Islet precursor cell (in vitro differentiated cells): ENCODE measurements around the gene PPP3CB.
A peak's percentile ranks its signal among the peaks of the same experiment; 100 is the strongest.

Experiments used
- DNase-seq: peaks from one replicate; pipeline ENCODE4 v3.0.0-alpha.2; 2018

PPP3CB gene

DNA sequence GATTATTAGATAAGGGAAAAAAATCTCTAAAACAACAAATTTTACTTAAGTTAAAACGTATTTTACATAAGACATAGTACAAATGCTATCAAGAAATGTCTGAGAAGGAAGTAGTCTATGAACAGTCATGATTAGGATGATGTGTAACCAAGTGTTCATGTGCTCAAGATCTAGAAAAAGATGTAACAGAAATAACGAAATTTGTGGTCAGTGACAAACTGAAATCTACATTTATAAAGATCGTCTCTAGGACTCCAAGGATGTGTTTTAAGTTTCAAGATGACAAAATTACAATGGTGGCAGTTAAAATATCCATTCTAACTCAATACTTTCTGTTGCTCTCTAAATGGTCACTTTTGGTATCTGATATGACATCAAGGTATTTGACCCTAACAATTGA is 17.2 kb downstream of the PPP3CB start:
- DNase-seq: no peak

DNA sequence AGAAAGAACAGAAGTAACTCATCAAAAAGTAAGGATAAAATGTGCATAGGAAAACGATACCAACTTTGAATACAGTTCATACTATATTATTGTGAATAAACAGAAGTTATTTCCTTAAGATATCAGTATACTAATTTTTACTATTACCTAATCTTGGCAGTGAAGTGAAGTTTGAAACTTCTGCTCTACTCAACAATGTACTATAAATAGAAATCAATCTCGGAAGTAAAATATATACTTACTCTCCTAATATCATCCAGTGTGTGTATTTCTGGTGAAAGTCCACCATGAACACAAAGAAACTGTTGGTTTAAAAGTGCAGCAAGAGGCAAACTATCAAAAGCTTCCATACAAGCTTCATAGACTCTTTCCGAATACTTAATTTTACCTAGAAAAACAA is 24.6 kb downstream of the PPP3CB start:
- DNase-seq: no peak

DNA sequence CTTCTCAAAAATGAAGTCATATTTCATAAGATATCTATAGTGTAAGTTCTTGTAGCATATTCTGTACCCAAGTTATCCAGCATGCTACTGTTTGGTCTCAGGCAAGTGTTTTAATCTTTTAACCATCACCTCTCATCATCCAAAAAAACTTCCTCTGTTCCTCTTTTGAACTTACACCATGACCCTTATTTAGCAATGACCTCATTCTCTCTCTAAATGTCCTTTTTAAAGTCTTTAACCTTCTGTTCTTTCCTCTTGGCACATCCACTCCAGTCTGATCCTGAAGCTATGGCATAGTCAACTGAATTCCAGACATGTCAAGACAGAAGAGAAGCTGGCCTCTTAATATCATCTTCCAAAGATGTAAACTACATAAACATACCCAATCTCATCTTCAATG is 26.2 kb downstream of the PPP3CB start:
- DNase-seq: no peak

DNA sequence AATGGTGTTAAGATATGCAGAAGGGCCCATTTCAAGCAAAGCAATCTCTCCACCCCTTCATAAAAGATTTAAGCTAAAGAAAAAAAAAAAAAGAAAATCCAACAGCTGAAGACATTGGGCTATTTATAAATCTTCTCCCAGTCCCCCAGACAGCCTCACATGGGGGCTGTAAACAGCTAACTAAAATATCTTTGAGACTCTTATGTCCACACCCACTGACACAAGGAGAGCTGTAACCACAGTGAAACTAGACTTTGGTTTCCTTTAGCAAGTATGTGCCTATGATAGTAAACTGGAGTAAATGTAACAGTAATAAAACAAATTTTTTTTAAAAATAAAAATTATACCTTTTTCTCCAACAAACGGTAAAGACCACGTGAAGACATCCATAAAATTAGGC is 28.6 kb downstream of the PPP3CB start:
- DNase-seq: no peak

DNA sequence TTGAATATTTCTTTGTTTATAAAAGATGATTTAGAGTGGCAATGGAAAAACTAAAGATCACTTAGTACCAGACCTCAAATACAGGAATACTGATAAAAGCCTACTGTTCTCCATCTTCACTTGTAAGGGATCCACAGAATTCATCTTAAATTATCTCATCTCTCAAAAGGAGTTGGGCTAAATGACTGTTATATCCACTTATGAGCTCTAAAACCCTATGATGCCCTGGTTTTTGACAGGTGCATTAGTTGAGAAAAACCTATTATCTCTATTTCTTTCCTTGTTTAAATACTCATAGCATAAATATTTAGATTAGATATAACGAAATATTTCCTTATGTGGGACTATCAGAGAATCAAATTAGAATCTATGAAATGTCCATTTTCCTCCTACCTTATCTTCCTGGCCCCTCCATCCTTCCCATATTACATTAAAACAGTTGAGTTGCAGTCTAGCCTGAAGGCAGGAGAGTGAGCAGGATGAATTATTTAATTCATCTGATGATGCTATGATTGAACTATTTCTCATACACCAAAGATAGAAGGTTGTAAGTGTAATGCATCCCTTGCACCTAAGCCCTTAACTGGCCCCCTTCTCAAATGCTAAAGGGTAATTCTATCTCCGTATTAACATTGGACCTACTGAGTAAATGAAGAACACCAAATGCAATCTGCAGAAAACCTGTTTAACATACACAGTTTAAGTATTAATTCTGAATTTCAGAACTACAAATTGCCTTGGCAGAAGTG is 29.7 kb downstream of the PPP3CB start:
- no peak for DNase-seq

DNA sequence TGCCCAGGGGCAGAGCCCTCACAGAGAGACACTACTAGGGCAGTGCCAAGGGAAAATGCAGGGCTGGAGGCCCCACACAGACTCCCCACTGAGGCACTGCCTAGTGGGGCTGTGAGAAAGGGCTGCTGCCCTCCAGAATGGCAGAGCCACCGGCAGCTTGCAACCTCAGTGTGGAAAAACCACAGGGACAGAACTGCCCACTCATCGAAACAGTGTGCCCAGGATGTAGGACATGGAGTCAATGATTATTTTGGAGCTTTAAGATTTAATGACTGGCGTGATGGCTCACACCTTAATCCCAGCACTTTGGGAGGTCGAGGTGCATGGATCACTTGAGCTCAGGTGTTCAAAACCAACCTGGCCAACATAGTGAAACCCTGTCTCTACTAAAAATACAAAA is 34.9 kb downstream of the PPP3CB start:
- no peak for DNase-seq

DNA sequence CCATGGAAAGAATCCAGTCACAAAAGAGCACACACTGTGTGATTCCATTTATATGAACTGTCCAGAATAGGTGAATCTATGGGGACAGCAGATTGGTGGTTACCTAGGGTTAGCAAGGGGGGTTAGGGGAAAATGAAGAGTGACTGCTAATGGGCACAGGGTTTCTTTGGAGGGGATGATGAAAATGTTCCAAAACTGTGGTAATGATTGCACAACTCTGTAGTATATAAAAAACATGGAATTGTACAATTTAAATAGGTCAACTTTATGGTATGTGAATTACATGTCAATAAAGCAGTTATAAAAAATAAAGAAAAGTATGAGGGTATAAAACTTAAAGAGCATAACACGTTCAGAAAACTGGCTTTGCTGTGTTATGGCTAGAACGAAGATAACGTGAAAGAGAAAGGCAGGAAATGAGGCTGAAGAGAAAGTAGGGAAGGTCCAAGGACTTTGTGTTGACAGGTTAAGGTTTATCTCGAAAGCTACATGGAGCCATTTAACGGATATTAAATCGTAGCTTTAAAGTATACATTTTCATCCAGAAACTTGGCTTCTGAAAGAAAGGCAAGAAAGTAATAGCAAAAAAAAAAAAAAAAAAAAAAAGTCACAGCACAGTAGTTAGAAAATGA is 36.0 kb downstream of the PPP3CB start:
- DNase-seq: no peak

DNA sequence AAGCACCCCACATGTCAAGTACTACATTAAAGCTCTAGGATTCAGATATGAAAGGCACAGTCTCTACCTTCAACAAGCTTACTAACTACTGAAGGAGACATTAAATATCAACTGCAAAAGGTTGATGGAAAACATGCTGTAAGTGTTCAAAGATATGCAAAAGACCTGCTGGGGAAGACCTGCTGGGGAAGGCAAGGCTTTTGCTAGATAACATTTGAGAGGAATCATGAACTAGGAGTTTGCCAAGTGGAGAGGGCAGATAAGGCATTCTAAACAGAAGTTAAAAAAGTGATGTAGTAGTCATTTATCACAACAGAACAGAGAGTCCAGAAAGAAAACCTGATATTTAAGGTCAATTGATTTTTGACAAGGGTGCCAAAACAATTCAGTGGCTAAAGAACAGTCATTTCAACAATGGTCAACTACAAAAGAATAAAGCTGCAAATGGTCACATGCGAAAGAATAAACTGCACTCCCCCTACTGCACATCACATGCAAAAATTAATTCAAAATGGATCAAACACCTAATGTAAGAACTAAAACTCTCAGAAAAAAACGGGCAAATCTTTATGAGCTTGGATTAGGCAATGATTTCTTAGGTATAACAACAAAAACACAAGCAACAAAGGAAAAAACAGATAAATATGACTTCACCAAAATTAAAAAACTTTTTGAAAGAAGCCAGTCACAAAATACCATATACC is 39.5 kb downstream of the PPP3CB start:
- DNase-seq: no peak

DNA sequence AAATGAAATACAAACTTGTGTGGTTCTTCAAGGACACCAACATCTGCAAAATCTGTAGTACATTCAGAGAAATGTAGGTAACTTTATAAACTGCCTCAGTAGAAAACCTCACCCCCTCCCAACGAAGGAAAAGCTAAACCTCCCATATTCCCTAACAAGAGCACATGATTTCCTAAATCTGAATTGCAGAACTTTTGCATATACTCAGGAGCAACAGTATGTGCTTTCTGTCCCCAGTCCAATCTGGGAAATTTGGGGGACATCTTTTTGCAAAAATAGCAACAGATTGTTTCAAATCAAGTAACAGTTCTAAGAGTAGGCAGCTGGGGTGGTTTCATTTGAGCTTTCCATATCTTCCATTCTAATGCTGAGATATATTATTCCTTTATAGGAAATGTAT is 46.7 kb downstream of the PPP3CB start:
- DNase-seq: no peak

DNA sequence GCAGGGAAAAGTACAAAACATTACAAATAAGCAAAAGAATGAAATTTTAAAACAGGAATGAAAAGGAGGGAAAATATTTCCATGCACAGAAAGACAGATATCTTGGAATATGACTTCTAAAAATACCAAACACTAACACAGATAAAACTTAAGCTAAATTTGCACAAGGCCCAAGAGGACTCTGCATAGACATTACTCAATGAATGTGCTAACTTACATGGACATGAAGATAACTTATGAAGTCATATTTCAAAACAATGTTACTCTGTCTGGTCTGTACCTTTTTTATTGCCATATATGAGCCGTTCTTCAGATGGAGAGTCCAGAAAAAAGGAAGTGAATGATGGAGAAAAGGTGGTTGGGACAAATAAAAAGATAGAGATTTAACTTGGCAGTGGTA is 47.4 kb downstream of the PPP3CB start:
- DNase-seq: no peak

DNA sequence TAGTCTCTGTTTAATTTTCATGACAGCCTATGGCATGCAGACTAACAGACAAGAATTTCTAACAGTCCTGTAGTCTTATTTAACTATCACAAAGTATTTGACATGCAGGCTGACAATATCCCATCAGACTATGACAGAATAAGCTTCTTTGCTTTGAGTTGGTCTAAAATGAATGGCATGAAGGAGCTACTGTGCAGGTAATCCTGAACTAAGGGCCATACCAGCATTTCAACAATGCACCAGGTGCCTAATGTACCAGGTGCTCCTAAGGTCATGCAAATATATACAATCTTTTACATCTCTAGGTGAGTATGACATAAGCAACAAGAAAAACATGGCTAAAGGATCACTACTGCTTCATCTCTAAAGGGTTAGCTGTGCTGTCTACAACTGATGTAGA is 48.9 kb downstream of the PPP3CB start:
- no peak for DNase-seq

DNA sequence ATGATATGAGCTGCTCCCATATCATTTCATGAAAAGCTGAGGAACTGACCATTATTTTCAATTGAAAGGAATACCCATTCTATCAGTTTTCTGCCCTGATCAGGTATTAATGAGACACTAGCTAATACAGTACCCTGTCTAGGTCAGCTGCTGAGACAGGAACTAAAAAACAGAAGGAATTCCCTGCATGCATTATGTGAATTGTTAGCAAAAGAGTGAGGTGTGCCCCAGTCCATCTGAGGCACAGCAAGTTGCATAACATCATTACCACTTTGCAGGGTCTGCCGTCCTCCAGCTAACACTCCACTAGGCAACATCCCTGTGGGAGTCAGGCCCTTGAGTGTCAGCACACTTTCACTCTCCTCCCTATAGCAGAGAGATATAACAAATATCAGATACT is 51.4 kb downstream of the PPP3CB start:
- DNase-seq: no peak

DNA sequence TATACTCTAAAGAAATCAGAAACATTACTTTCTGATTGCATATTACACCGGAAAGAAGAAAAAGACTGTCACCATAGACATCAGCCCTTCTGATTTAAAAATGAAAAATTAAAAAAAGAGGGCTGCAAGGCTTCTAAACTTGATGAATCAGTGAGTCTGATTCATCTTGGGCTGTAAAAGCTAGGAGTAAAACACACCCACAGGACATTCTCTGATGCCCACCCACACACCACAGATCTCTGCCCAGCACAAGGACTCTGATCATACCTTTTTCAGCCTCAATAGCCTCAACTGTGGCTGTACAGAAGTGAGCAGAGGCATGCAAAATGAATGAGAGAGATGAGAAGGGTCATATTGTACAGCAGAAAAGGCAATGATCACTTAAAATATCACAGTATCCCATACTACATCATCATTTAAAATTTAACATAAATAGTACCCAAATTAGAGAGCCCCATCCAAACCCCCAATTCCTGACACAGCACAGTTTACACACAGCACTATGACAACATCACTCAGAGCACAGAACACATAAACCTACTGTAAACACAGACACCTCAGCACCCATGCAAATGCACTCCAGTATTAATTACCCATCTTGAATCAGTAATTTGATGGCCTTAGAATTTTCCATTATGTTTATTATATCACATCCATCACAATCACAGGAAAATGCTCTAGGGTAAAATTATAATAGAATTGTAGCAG is 56.1 kb downstream of the PPP3CB start:
- DNase-seq: no peak

DNA sequence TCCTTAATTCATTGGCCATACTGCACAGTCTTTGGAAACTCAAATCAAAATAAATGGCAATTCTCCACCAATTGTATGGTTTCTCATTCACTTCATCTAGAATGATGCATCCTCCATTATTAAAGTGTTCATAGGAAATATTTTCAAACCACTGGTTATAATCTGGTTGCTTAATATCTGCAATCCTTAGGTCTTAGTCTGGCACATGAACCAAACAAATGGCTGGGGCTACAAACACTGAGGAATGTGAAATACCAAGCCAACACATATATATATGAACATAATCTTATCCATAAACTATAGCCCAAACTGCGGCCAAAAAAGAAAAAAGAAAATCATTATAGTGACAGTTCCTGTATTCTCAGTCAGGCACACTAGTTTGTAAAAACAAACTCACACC is 56.8 kb downstream of the PPP3CB start:
- DNase-seq: no peak

DNA sequence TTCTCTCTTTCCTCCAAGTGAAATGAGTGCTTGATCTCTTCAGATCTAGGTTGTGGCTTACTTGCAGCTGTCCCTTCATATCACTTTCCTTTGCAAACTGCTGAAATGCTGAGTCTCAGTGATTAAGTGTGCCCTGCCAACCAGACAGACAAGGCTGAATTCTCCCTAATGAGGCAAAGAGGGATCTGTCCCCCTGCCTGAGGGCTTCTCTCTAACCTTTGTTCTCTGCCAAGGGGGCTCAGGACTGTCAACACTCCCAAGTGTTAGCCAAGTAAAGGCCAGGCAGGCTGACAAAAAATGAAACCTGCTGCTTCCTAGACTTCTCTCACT is 62.3 kb downstream of the PPP3CB start, which contains the start of gene MSS51:
MSS51 (minus strand) TSS at position 24 of the 330 bp plus-strand sequence. CDS start 5,277 bp downstream, outside the sequence.
- DNase-seq: peak; percentile 79

DNA sequence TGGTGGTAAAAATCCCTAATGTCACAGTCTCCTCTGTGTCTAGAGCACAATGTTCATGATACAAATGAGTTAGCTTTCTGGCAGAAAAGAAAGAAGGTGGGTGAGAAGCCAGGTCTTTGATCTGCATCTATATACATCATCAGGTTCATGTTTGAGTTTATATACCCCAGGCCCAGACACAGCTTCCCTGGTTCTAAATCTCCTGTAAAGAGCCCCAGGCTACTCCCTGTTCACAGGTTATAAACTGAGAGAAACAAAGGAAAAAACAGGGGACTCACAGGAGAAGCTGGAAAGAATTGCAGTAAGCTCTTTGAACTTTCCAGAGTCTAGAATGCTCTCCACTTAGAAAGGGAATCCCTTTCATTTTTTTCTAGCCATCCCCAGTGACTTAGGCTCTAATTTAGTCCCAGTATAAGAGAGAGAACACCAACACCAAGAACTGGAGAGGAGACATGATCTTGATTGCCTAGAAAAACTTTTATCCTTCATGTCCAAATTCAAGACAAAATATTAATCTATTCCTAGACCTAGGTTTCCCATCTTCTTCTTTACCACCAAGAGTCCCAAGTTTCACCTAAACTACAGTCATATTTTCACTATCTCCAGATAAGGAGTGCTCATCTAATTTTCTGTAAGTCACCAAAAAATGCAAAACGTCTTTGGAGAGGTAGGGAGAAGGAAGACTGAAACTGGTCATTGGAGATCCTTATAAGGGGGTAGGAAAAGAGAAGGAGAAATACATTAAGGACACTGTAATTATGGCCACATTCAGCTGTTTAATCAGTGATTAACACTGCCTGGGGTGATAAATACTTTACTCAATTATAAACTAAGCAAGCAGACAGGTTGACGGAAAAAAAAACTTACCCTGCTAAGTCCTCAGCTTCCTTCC is 62.9 kb downstream of the PPP3CB start:
- peak; percentile 68 for DNase-seq

DNA sequence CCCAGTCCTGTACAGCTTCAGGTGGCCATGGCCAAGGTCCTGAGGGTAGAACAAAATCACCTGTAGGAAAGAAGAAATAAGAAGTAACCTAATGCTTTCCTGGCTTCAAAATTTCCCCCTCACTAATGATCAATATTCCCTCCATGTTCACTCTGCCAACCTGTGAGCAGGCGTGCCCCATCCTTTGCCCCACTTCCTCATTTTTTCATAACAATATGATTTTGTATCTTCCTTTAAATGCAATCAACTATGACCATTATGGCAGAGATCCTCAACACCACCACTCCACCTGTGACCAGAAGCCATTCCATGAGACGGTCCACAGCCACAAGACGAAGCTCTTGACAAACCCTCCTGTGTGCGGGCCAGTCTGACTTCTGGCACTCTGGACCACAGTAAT is 69.5 kb downstream of the PPP3CB start:
- DNase-seq: no peak

DNA sequence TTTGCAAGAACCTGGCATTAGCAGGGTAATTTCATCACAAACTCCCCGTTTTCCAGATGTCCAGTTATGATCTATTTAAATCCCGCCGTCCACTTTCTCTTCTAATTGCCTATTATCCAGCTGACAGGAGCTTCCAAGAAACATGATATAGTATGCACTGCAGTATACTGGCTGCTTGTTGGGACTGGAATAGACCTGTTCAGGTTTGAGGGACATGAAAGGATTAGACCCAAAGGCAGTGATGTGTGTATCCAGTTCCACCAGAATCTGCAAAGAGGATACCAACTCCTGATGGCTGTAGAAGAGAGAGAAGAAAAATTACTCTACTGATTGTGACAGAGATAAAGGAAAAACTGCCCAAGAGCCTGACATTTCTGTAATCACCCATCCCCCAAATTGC is 71.3 kb downstream of the PPP3CB start:
- no peak for DNase-seq

DNA sequence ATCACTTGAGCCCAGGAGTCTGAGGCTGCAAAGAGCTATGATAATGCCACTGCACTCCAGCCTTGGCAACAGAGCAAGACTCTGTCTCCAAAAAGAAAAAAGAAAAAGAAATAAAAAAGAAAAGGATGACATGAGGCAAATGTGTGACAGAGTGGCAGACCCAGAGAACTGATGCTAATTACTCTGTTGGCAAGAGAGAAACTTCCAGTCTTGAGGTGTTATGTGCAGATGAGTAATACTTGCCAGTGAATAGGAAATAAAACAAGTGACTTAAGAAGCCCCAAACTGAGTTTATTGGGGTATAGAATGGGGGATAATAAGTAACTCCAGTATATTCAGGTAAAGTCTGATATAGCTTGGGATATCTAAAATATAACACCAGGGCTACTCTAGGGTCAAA is 72.5 kb downstream of the PPP3CB start:
- no peak for DNase-seq

DNA sequence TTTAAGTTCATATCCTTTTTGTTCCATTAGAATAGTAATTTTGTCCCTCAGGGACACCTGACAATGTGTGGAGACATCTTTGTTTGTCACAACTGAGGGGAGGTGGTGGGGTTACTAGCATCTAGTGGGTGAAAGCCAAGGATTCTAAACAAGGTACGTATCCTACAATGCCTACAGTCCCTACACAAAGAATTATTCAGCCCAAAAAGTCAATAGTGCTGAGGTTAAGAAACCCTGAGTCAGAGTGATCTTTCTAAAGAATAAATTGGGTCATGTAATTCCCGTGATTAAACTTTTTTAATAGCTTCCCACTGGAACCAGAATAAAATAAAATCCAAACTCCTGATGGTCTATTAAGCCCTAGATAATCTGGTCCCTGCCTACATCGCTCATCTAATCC is 79.3 kb downstream of the PPP3CB start:
- no peak for DNase-seq

DNA sequence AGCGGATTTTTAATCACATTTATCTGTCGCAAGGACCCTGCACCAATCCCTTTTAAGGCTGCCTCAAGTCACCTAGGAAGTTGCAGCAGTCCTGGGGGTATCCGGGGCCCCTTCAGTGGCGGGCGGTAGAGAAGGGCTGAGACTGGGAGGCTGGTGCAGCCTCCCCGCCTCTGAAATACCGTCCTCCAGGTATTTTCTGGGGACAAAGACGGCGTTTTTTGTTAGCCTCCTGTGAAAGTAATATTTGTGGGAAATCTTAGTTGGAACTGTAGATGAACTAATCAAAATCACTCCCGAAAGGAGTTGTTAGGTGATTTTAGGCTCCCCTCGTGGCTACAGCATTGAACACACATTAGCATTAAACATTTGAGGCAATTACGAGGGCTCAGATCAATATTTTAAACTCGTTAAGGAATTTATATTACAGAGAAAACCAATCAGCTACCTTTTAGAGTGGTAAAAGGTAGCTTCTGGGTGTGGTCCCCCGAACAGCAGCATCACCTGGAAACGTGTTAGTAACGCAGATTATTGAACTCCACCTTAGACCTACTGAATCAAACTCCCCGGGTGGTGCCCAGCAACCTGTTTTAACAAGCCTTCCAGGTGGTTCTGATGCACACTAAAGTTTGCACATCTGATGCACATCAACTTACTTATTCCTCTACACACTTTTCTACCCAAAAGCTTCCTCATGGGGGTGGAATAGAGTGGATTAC is 81.4 kb downstream of the PPP3CB start:
- no peak for DNase-seq
